DMS114 treated with DMSO at 0.1 percent for 48 hours (cell line): Measurements from ENCODE around the gene TMEM255A.

Experiments
- DNase-seq: peaks from one replicate; lab custom pipeline; 2025; ENCODE audit not compliant: unreplicated experiment; lab: John Stamatoyannopoulos, UW

TMEM255A gene

DNA sequence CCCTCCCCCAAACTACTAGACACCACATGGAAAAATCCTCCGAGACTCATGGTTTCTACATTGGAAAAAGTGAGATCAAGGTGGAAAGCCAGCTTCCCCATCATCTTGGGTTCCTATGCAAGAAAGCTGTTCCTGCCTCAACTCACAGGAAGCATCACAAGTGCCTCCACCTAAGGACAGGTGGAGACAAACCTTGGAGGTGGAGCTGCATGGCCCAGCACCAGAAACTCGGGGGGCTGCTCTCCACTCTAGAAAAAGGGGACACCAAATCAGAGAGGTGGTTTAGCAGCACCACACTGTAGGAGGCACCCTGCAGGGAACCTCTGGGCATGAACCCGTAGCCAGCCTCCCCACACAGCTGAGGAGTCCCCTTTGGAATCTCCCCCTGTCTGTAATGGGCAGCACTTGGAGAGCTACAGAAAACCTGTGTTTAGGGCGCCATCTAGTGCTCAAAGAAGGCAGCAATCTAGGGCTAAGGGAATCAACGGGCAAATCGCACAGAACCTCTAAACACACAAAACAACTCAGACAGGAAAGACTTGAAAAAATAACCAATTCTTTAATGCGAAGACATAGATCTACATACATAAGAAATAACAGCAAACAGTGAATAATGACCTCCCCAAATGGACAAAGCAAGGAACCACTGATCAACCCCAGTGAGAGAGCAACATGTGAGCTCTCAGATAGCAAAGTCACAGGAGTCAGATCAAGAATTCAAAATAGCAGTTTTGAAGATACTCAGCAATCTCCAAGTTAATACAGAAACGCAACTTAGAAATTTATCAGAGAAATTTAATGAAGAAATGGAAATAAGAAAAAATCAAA, 97.6 kb downstream of the TMEM255A start:
- DNase-seq: peak; percentile 8
